Heart left ventricle (tissue), 16 donors: ENCODE measurements around the gene RAB6B. TPM values are rescaled to one million over a fixed set of nuclear protein-coding genes. Genes with fewer than 3 reads are reported as not detected.

Experiments
- ATAC-seq, 4 donors: fragments of 200-7000 bp; cut with Tn5 transposase; one replicate each; pipeline ENCODE4 v1.9.1; 2020 to 2022; ENCODE audit warnings: moderate library complexity in 4 of 4, mild to moderate bottlenecking in 3 of 4, moderate number of reproducible peaks in 1 of 4
- DNase-seq, 5 donors: peaks; one replicate each; pipeline ENCODE4 v3.0.0-alpha.2; 2020
- H3K27ac ChIP-seq, 12 donors: fragments of 200-600 bp; sonication (generic) in 4 of 12; one replicate each; pipeline versions ENCODE4 v1.5.0 to v1.8.0; 2016 to 2022; ENCODE audit warnings: mild to moderate bottlenecking in 2 of 12
- H3K27me3 ChIP-seq, 9 donors: fragments of 200-600 bp; sonication (generic) in 2 of 9; one replicate each; pipeline versions ENCODE4 v1.5.1 to v1.8.0; 2016 to 2022; ENCODE audit warnings: mild to moderate bottlenecking in 3 of 9
- H3K36me3 ChIP-seq, 9 donors: fragments of 200-600 bp; sonication (generic) in 2 of 9; one replicate each; pipeline versions ENCODE4 v1.5.0 to v1.8.0; 2018 to 2022; ENCODE audit warnings: mild to moderate bottlenecking in 2 of 9
- H3K4me1 ChIP-seq, 12 donors: fragments of 200-600 bp; sonication (generic) in 4 of 12; one replicate each; pipeline versions ENCODE4 v1.5.0 to v1.8.0; 2016 to 2022; ENCODE audit warnings: mild to moderate bottlenecking in 3 of 12
- H3K4me3 ChIP-seq, 12 donors: fragments of 200-600 bp; sonication (generic) in 4 of 12; one replicate each; pipeline versions ENCODE4 v1.5.0 to v1.8.0; 2017 to 2022; ENCODE audit warnings: mild to moderate bottlenecking in 9 of 12, moderate library complexity in 4 of 12
- H3K9me3 ChIP-seq, 12 donors: fragments of 200-600 bp; sonication (generic) in 4 of 12; one replicate each; pipeline versions ENCODE4 v1.5.0 to v1.8.0; 2016 to 2022; ENCODE audit warnings: mild to moderate bottlenecking in 1 of 12
- POLR2A ChIP-seq, 2 donors: fragments of 450-650 bp; IDR thresholded peaks; one replicate each; pipeline ENCODE4 v1.6.1; 2017; ENCODE audit warnings: antibody characterized with exemption in 2 of 2, mild to moderate bottlenecking in 2 of 2, moderate library complexity in 2 of 2
- WGBS, 4 donors: extraction: QIAGEN DNeasy Blood & Tissue Kit in 2 of 4; methylation state at CpG; one replicate each; pipeline versions ENCODE4 v1.1.5 to v1.1.7; 2013 to 2018; 5-methylcytosine and 5-hydroxymethylcytosine counted together
- intact Hi-C, 10 donors: fragments of 100-400 bp; cut with DNase I; formaldehyde crosslinking; loops; one replicate each; pipeline versions ENCODE4 v1.11.1 to v1.14.2; 2022
- polyA plus RNA-seq, 2 donors: library from polyadenylated mRNA; stranded (reverse); fragments of 200-250 nt; gene quantifications; one replicate each; pipeline ENCODE4 v1.2.3, GENCODE V29; 2013
- total RNA-seq, 9 donors: library from RNA; depleted of rRNA in 2 of 9; stranded (reverse); fragments of >200 nt in 2 of 9; fragmentation: NEBNext Ultra II Directional in 3 of 9; extraction: Animal tissue kit (Norgen Biotek cat#: 25700) in 3 of 9; gene quantifications; one replicate each; pipeline versions ENCODE4 v1.1.0 to v1.2.4, GENCODE V29; 2016 to 2023
- TF ChIP-seq, protein P1 (sequence below), 12 donors: fragments of 200-600 bp; sonication (generic) in 4 of 12; IDR thresholded peaks; one replicate each; pipeline versions ENCODE4 v1.5.0 to v1.8.0; 2018 to 2022; ENCODE audit warnings: antibody characterized with exemption in 12 of 12, mild to moderate bottlenecking in 5 of 12
- donor health status: ischemic (EF 13 %, LVEDD 7.1; RV severe dilation, severe dysfunction).
- donor health status: healthy with polysubstance abuse.
- donor health status: DM: no; HTN: yes; CAD: no.
- donor health status: DM: no; HTN: no; CAD: no.
- donor health status: ischemic (EF 25% LVEDD 6.9; RV normal size, moderate dysfunction).
- donor health status: ischemic (EF 25% LVEDD 5.7; RV mildly dilated, moderate dysfunction).
- donor health status: healthy.
- donor health status: DM: yes; HTN: yes; CAD: no.
- donor health status: ischemic (EF 35%, LVEDD 5.7; RV mildly dilated, moderate dysfunction).
- donor health status: nonischemic (EF 11% LVEDD 7.7; RV severe dilation, severe dysfunction).
- donor health status: DM: yes; HTN: yes; CAD: no.
- donor health status: PGD.
- donor health status: ischemic (EF 29% LVEDD 5.4; RV normal size, mild dysfunction).
- donor health status: nonischemic (EF 23%, LVEDD 6.1; RV moderate dilation, normal function).

RAB6B gene
- total and polyA plus RNA-seq, 11 donors, result 12.4 to 57.2 (median 43.1) TPM

DNA sequence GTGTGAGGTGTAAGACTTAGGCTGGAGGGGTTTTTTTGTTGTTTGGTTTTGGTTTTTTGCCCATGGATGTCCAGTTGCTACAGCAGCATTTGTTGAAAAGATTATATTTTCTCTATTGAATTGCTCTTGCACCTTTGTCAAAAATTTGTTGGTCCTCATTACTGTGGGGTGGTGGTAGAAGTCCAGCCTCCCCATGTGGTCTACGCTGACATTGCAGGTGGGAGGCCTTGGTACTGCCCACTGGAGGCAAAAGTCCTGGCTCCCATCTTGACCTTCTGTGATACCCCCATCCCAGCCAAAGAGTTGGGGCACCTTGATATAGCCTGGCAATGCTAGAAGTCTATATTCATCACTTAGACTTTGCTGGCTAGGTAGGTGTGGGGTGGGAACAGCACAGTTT, 5.4 kb upstream of the RAB6B start:
- Histone ChIP-seq H3K4me1 (peaks cover 0 to 5% (median 2%) of the 10 kb centered on the region in 12 donors), H3K27ac (no peak overlapping the region), H3K4me3 (no peak overlapping the region), H3K9me3 (peaks cover 0 to 3% (median 0%) of the 10 kb centered on the region in 12 donors), H3K36me3 (no peaks in the 10 kb centered on the region), H3K27me3 (peaks cover 0 to 8% (median 0%) of the 10 kb centered on the region in 9 donors)
- DNase-seq, result no peak
- ATAC-seq, result peak in 3 of 4 donors; percentile 55 to 71 (median 63)
- intact Hi-C loops, result loop anchor here in 4 of 10 donors (2.0 to 10.0 kb wide), 4 partner anchors 78 to 236 kb away; partner anchors contain the start of gene TOPBP1 (in 1 of the 4)
- TF ChIP-seq, protein P1, sequence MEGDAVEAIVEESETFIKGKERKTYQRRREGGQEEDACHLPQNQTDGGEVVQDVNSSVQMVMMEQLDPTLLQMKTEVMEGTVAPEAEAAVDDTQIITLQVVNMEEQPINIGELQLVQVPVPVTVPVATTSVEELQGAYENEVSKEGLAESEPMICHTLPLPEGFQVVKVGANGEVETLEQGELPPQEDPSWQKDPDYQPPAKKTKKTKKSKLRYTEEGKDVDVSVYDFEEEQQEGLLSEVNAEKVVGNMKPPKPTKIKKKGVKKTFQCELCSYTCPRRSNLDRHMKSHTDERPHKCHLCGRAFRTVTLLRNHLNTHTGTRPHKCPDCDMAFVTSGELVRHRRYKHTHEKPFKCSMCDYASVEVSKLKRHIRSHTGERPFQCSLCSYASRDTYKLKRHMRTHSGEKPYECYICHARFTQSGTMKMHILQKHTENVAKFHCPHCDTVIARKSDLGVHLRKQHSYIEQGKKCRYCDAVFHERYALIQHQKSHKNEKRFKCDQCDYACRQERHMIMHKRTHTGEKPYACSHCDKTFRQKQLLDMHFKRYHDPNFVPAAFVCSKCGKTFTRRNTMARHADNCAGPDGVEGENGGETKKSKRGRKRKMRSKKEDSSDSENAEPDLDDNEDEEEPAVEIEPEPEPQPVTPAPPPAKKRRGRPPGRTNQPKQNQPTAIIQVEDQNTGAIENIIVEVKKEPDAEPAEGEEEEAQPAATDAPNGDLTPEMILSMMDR (IDR thresholded peaks at IDR 0.05), result peak; percentile 10 to 55 (median 48)
- TF ChIP-seq POLR2A (IDR thresholded peaks at IDR 0.05), result no peak
- 76 to 92% (median 83%) methylated on average over 1 of the region's 1 CpG for WGBS, 4 donors

DNA sequence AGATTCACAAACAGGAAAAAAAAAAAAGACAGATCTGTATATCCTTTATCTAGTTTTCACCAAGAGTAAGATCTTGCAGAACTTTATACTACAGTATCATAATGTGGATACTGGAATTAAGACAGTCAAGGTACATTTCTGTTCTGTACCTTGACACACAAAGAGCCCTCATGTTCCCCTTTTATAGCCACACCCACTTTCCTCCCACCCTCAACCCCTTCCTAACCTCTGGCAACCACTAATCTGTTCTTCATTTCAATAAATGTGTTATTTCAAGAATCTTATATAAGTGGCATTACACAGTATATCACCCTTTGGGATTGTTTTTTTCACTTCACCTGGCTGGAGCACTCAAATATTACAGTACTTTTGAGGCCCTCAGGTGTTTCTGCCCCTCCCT, 3.6 kb upstream of the RAB6B start:
- H3K27ac ChIP-seq, result no peak overlapping the region
- TF ChIP-seq, protein P1 (IDR thresholded peaks at IDR 0.05), result no peak
- TF ChIP-seq POLR2A (IDR thresholded peaks at IDR 0.05), result no peak
- H3K4me3 ChIP-seq, result no peak overlapping the region
- DNase-seq (no peak), ATAC-seq (no peak)
- H3K36me3 ChIP-seq, result no peaks in the 10 kb centered on the region
- H3K27me3 ChIP-seq, result peaks cover 0 to 24% (median 0%) of the 10 kb centered on the region in 9 donors
- peaks cover 0 to 19% (median 5%) of the 10 kb centered on the region in 12 donors for H3K4me1 ChIP-seq
- H3K9me3 ChIP-seq, result peaks cover 0 to 3% (median 0%) of the 10 kb centered on the region in 12 donors
- intact Hi-C loops, result loop anchor here in 4 of 10 donors (5.0 to 10.0 kb wide), 3 partner anchors 75 to 235 kb away; partner anchors contain the start of gene TOPBP1 (in 1 of the 4)

DNA sequence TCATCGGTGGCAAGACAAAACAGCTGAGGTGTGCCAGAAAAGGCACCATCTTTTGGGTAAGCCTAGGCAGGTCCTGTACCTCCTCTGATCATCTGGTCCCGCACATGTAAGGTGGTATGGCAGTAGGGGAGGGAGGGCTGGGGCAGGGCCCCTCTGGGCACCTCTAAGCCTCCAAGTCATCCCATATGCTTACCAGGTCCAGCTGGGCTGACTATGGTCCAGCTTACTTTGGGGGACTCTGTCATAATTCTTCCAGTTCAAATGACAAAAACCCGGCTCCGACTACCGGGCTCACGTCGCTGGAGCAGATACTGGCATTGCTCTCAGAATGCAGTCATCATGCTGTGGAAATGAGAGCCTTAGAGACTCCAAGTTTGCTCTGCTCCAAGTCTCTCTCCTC, 1.9 kb upstream of the RAB6B start:
- Histone ChIP-seq H3K4me1 (peaks cover 0 to 35% (median 15%) of the 10 kb centered on the region in 12 donors), H3K27me3 (peaks cover 0 to 29% (median 0%) of the 10 kb centered on the region in 9 donors), H3K4me3 (no peak overlapping the region), H3K36me3 (no peaks in the 10 kb centered on the region), H3K27ac (no peak overlapping the region), H3K9me3 (peaks cover 0 to under 1% (median 0%) of the 10 kb centered on the region in 12 donors)
- intact Hi-C loops, result loop anchor here in 4 of 10 donors (5.0 to 10.0 kb wide), 3 partner anchors 73 to 233 kb away; partner anchors contain the start of gene TOPBP1 (in 1 of the 4)
- ATAC-seq, result no peak
- WGBS, 4 donors, result 71 to 81% (median 76%) methylated on average over 6 to 7 of the region's 7 CpGs
- TF ChIP-seq, protein P1 (IDR thresholded peaks at IDR 0.05), result no peak
- no peak for TF ChIP-seq POLR2A (IDR thresholded peaks at IDR 0.05)
- DNase-seq, result no peak

DNA sequence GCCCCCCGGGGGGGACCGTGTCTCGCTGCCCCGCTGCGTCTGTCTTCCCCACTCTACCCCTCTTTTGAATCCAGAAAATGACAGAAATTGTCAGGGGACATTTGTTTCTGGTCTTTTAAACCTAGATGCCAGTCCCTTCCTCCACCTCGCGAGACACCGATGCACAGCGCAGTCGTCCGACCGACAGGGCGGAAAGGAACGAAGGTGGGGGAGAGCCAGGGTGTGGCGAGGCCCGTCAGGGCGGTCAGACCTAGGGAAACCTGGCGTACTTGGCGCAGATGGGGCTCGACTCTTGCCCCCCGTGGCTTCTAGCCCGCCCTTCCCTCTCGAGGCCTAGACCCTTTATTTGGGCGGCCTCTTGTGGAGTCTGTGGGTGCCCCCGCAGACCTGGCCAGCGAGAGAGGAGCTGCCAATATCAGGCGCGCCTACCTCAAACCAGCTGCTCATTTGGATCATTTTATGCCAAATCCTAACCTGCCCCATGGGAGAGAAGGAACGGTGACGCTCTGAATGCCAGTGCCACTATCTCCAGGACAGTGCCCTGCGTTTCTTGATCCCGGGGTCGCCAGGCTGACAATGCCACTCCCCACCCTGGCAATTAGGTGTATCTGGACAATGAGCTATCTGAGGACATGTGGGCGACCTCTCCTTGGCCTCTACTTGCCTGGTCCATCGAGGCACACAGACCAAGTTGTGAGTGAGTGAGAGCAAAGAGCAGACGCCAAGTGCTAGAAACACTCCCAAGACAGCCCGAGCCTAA, 500 bp upstream of the RAB6B start:
- intact Hi-C loops, result loop anchor here in 4 of 10 donors (5.0 to 10.0 kb wide), 3 partner anchors 71 to 231 kb away; partner anchors contain the start of gene TOPBP1 (in 1 of the 4)
- no peaks in the 10 kb centered on the region for H3K36me3 ChIP-seq
- TF ChIP-seq POLR2A (IDR thresholded peaks at IDR 0.05), result no peak
- TF ChIP-seq, protein P1 (IDR thresholded peaks at IDR 0.05), result no peak
- peak overlapping the region; percentile 60 to 85 (median 72) for H3K4me3 ChIP-seq
- H3K4me1 ChIP-seq, result peaks cover 0 to 44% (median 17%) of the 10 kb centered on the region in 12 donors
- no peaks in the 10 kb centered on the region for H3K9me3 ChIP-seq
- H3K27me3 ChIP-seq, result peaks cover 0 to 29% (median 0%) of the 10 kb centered on the region in 9 donors
- ATAC-seq, result no peak
- 17 to 23% (median 19%) methylated on average over 22 to 37 of the region's 37 CpGs for WGBS, 4 donors
- DNase-seq, result no peak
- peak overlapping the region in 9 of 12 donors; percentile 9 to 78 (median 57) for H3K27ac ChIP-seq
